OCI-M1 (cell line): ENCODE results near the gene PRKCB.

Source experiments
- DNase-seq: peaks from one replicate; lab custom pipeline; 2025; lab: John Stamatoyannopoulos, UW

Gene PRKCB

DNA sequence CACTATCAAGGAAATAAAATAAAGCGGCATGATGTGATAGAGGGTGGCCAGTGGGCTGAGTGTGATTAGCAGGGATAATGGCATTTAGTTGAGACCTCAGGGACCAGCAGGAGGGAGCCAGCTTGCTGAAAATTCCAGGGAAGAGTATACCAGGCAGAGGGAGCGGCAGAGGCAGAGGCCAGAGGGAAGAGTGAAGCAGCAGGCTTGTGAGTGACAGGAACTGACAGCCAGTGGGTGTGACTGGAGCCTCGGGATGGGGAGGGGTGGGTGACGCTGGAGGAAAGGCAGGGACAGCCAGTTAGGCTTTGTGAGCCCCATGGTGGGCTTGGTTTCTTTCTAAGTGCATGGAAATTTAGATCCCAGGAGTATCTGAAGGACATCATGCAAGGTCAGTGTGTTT, 210.7 kb downstream of the PRKCB start:
- no peak for DNase-seq

DNA sequence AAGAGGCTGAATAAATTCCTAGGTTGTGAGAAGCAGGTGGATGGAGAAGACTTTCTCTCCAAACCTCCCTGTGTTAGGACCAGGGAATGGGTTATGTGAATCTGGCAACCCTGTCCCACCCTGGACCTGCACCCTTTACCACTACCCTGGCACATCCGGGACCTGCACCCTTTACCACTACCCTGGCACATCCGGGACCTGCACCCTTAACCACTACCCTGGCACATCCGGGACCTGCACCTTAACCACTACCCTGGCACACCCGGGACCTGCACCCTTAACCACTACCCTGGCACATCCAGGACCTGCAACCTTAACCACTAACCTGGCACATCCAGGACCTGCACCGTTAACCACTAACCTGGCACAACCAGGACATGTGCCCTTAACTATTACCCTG, 213.3 kb downstream of the PRKCB start:
- DNase-seq, result no peak

DNA sequence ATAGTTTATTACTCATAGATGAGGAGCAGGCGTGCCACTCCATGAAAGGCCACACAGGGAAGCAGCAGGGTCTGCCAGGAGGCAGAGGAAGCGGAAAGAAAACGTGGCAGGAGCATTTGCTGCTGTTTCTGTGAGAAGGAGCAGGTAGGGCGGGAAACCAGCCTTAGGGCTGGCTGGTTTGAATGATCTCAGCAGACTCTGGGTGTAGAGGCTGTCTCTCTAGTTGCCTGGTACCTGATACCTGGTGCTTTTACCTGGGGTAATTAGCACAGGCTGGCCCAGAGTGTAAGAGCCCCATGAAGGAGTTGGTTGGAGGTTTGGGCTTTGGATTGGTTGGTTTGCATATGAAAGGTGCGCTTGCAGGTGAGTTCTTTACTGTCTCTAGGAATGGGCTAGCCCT, 215.3 kb downstream of the PRKCB start:
- DNase-seq, result no peak

DNA sequence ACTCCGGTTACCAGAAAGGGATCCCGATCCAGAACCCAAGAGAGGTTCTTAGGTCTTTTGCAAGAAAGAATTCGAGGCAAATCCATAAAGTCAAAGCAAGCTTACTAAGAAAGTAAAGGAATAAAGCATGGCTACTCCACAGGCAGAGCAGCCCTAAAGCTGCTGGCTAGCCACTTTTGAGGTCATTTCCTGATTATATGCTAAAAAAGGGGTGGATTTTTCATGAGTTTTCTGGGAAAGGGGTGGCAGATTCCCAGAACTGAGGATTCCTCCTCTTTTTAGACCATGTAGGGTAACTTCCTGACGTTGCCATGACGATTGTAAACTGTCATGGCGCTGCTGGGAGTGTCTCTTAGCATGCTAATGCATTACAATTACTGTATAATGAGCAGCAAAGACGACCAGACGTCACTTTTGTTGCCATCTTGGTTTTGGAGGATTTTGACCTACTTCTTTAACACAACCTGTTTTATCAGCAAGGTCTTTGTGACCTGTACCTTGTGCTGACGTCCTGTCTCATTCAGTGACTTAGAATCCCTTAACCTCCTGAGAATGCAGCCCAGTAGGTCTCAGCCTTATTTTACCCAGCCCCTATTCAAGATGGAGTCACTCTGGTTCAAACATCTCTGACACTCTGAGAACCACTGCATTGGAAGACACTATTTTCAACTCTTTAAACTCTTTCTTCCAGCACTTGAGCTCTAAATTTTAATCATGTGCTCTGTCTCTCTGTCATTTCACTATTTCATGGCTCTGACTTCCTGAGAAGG, 216.7 kb downstream of the PRKCB start:
- DNase-seq, result peak; percentile 37

DNA sequence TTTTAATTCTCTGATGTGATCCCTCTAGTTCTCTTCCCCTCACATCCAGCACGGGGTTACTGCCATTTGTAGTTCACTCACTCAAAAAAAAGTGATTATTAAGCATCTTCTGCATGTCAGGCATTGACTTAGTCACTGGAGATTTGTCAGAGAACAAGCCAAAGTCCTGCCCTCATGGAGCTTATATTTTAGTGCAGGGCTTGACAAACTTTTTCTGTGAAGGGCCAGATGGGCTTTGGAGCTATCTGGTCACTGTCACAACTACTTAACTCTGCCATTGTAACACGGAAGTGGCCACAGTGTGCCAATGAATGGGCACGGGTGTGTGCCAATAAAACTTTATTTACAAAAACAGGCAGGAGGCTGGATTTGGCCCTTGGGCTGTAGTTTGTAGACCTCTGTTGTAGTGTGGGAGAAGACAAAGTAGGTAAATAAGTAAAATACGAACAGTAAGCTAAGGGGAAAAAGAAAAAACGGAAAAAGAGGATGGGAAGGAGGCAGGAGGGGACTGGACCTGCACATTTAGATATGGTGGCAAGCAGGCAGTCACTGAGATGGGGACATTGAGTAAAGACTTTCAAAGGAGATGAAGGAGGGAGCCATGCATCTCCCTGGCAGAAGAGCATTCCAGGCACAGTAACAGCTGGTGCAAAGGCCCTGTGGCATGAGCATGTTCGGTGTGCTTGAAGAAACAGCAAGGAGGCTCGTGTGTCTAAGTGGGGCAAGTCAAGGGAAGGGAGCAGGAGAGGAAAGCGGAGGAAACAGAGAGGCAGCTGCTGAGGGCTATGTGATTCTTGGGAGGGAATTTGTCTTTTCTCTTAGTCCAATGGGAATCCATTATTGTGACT, 217.5 kb downstream of the PRKCB start:
- no peak for DNase-seq

DNA sequence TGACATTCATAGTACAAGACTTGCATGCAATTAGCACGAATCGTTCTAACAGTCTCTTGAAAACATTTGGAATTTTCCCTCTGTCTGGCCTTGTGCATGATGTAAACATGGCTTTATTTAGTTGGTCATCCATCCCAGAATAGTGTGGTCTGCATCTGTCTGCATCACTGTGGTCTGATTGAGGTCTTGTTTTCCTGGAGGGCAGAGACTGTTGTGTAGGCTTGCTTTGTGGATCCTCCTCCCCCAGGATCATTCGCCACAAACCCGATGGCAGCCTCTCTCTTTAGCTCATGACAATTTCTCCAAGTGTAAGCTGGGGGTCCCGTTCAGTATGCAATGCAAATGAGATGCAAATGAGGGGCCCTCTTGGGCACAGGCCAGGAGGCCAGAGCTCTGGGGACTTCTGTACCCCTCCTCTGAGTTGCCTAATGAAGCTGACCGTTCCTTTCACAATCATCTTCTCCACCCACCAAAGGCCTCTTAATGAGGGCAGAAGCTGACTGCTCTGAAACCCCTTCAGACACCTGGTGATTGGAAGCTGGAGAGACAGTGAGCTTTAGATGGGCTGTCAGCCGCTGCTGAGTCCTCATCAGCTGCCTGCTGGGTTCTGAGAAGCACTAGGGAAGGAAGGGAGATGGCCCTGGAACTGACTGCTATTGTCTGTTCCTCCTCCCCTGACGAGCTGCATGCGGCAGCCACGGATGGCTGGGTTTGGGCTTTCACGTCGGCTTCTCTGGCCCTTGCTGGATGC, 219.1 kb downstream of the PRKCB start:
- DNase-seq, result no peak

DNA sequence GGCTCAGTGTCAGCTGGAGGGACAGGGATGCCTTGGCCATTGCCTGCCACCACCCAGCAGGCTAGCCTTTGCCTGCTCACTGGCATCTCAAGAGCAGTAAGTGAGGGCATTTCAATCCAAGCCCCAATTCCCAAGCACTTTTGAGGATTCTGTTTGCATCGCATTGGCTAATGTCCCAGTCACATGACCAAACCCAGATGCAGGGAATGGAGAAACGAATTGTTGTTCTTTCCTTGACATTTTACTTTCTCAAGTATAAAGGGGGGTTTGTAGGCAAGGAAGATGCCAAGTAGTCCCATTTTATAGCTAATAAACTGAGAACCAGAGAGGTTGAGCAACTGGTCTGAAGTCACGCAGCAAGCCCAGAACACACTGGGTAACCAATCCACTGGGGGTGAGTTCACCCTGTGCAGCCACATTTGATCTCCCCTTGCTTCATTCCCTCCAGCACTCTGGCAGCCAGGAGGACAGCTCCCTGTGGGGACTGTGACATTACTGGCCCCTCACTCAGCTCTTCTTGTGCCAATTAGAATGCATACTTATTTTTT, 226.6 kb downstream of the PRKCB start:
- DNase-seq, result no peak

DNA sequence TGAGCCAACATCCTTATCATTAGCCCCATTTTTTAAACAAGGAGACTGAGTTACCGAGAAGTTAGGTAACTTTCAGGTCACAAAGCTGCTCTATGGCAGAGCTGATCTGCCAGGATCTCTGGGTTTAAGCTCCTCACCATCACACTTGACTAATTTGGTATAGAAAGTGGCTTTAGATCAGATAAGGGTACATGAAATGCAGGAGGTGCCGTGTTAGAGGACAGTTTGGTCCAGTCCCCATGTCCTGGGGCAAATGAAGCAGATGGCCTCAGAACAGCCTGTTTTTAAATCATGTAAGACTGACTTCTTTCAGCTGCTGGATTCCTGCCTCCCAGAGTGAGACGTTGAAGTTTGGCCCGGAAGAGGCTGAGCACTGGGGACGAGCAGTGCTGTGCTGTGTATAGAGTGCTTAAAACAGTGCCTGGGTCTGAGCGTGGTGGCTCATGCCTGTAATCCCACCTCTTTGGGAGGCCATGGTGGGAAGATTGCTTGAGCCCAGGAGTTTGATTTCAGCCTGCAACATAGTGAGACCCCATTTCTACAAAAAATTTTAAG, 233.3 kb downstream of the PRKCB start:
- DNase-seq, result no peak

DNA sequence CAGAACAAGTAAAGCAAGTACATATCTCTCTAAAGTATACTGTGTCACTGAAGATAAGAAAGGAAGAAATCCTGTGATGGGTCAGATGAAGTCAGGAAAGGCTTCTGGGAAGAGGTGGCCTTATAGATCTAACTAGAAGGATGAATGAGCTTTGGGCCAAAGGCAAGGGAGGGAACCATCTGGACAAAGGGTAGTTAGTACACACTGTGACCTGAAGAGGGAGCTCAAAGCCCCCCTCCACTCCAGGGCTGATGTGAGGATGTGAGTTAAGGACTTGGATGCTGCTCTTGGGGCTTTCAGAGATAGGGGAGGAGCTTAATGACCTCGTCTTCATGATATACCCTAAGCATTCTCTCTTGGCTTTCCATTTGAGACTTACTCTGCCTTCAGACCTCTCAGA, 235.1 kb downstream of the PRKCB start:
- DNase-seq, result peak; percentile 78

DNA sequence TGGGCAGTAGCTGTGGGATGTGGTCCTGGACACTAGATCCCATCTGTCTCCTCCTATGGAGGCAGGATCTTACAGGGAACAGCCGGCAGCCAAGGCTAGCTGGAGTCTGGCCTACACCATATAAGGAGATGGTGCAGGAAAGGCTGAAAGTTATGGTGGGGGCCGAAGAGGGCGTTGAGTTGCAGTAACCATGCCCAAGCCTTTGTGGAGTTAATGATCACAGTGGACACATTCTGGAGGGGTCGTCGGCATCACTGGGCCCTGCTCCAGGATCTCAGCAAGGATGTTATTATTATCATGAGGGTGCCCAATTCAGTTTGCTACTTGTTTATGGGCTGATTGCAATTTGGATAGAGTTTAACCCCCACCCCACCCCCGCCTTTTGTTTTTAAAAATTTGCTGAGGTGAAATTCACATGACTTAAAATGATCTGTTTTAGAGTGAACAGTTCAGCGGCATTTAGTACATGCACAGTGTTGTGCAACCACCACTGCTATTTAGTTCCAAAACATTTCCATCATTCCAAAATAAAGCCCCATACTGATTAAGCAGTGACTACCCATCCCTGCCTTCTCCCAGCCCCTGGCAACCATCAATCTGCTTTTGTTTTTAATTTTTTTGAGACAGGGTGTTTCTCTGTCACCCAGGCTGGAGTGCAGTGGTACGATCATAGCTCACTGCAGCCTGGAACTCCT, 236.0 kb downstream of the PRKCB start:
- no peak for DNase-seq

DNA sequence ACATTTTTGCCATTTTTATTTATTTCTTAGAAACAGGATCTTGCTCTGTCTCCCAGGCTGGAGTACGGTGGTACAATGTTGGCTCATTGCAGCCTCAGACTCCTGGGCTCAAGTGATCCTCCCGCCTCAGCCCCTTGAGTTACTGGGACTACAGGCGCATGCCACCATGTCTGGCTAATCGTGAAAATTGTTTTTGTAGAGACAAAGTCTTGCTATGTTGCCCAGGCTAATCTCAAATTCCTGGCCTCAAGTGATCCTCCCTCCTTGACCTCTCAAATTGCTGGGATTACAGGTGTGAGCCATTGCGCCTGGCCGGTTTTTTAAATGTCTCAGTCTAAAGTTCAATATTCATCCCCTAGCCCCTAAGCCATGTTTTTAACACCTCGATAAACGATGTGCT, 237.5 kb downstream of the PRKCB start:
- no peak for DNase-seq

DNA sequence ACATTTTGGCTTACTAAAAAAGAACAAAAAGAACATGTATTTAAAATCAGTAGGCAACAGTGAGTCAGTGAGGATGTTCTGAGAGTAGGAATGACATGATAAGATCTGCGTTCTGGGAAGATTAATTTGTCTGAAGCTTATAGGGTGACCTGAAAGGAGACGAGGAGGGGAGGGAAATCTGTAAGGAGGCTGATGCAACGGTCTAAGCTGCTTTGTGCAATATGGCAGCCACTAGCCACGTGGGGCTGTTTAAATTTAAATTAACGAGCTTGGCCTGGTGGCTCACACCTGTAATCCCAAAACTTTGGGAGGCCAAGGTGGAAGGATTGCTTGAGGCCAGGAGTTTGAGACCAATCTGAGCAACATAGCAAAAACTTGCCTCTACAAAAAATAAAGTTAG, 238.8 kb downstream of the PRKCB start:
- no peak for DNase-seq

DNA sequence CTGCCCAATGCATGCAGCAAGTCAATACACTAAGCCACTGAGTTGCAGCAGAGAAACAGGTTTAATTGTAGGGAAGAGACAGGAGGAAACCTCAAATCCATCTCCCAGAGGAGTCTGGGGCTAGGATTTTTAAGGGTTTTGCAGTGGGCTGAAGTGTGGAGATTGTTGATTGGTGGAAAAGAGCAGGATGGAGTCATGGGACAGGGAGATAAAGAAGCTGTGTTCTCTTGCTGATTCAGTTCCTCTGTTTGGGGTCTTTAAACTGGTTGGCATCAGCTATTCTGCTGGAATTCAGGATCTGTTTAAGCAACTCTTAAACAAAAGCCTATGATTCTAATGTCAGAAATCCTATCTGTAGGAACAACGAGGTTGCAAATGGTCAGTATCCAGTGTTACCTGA, 239.5 kb downstream of the PRKCB start:
- DNase-seq, result peak; percentile 3

DNA sequence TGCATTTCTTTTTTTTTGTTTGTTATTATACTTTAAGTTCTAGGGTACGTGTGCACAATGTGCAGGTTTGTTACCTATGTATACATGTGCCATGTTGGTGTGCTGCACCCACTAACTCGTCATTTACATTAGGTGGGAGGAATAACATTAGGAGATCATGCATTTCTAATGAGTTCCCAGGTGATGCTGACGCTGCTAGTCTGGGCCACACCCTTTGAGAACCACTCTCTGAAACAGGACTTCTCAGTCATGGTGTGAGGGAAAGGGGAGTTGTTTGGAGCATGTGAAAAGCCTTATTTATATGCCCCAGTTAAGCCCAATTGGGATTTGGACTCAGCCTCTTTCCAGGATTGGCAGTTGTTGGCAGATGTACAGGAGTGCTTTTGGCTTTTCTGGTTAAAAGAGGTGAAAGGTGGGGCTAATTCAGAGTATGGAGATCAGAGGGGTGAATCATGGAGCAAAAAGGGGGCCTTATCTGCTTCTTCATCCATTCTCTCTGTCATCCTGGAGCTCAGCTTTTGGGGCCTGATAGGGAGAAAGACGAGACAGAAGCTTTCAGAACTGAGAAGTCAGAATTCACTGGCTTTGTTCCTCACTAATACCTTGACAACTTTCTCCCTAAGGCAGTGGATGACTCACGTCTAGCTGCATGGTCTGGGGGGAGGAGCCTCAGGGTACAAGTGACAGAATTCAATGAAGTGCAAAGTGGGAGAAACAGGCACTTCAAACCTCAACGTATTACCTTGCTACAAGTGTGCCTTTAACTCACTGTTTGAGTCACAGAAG, 240.3 kb downstream of the PRKCB start:
- peak; percentile 52 for DNase-seq

DNA sequence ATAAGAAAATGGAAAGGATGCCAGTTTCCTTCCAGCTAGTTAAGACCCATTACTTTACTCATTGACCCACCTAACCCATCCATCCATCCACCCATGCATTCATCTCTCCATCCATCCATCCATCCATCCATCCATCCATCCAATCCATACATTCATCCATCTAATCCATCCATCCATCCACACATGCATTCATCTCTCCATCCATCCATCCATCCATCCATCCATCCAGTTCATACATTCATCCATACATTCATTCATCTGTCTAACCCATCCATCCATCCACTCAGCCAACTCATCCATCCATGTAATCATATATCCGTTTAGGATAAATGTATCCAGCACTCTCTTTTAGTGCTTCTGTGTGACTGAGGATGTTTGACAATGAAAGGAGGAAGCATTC, 241.5 kb downstream of the PRKCB start:
- no peak for DNase-seq

DNA sequence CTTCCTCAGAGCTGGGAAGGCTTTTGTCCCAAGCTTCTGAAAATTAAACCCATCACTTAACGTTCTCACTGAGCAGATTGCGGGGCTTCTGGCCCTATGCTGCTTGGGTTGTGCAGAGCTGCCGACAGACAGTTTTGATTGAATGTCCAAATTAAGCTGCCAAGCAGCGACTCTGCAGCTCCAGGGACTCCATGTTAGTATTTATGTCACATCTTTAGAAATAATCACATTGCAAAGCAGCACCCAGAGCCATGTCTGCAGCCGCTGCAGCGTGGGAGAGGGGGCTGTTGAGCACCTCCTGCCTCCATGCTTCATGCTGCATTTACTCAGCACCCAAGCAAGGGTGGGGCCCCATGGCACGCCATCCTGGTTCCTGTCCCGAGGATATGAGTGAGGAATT, 242.2 kb downstream of the PRKCB start:
- no peak for DNase-seq

DNA sequence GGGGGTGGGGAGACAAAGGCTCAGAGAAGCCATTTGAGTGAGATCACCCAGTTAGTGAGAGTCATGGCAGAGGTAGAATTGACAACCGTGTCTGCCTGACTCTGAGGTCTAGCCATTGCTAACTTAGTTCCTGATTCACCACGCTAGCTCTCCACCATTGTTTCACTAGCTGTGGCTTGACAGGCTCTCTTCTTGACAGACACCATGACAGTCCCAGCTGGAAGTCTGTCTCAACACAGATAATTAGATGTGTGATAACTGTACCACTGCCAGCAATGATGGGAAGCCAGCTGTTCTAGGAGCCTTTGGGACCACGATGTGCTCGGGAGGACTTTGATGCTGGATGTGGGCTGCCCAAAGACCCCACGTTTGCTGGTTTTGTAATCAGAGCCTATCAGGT, 249.9 kb downstream of the PRKCB start:
- no peak for DNase-seq

DNA sequence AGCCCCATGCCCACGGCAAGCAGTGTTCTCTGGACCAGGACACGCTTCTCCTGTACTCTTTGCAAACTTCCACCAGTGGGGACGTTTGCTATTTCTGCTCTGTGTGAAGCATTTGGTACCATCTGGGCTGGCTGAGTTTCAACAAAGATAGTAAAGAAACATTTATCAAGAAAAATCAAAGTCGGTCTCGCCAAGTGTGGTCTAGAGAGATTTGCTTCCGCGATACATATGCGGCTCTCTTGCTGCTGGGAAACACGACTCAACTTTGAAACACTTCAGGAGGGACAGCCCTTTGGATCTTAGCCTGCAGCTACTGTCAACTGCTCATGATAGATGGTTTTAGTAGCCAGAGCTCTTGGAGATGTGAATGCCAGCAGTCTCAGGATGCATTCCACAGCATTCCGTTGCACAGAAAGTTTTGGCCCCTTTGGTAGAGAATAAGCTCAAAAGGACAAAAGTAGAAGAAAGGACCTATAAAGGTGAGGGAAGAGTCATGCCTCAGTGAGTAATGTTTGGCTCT, 252.2 kb downstream of the PRKCB start:
- DNase-seq, result no peak

DNA sequence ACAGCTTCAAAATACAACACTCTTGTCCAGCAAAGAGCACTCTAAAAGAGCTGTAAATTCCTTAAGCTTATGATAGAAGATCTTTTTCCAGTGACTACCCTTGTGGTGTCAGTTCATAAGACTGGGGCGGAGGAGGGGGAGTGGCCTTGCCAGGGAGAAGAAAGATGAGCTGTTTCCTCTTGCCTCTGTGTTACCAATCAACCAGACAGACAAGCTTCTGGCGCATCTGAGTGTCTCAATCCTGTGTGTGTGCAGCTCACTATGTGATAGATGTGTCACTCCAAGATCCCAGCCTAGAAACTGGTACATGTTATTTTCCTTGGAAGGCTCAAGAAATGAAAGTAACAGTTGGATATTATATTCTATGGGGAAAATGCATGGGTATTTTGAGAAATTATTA, 253.0 kb downstream of the PRKCB start:
- DNase-seq, result no peak

DNA sequence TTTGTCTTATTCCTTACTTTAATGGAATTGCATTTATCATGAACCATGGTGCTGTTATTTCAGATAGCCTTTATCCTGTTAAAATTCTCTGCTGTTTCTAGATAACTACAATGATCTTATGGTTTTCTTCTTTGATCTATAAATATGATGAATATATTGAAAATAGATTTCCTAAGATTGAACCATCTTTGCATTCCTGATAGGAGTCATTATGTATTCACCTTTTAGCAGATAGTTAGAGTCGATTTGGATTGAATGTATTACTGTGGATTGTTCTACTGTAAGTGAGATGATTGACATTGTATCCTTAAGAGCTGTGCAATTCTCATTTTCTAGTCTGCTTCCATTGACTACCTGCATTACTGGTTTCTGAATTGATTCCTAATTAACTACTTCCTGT, 255.3 kb downstream of the PRKCB start:
- no peak for DNase-seq

DNA sequence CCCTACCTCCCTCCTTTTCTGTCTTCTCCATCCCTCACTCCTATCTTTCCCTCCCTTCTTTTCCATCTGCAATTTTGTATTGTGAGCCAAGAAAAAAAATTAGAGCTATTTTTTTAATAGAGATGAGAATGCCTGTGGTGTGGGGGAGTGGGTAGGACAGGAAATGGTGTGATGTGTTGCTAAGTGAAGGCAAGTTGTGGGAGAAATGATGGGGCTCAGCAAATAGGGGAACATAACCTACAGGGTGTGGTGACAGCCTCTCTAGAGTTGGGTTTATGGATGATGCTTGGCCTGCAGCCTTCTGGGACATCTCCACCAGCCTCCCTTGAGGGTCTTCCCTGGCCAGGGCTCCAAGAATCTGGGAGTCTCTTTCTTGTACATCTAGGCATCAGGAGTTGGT, 257.3 kb downstream of the PRKCB start:
- DNase-seq, result no peak
